ENCODE data around the gene NISCH.

NISCH gene

DNA sequence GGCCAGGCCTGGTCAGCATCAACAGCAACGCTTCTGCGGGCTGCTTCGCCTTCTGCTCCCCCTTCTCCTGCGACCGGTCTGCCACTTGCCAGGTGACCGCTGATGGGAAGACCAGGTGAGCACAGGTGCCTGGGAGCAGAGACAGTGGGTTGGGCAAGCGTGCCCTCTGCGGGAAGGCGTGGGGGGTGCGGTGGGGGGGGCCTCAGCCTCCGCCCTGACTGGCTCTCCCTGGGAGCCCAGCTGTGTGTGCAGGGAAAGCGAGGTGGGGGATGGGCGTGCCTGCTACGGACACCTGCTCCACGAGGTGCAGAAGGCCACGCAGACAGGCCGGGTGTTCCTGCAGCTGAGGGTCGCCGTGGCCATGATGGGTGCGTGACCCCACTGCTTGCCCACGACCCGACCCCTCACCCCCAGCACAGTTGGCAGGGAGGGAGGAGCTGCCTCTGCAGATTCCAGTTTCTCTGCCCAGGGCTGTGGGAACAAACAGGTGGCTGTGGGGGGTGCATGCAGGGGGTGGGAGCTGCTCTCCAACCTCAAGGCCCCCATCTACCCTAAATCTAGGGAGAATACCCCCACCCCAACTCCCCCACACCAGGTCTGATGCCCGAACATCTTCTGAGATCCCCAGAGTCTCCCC lies 48.5 kb downstream of the NISCH start:
- no peak for TF ChIP-seq CTCF (IDR thresholded peaks at IDR 0.05)

DNA sequence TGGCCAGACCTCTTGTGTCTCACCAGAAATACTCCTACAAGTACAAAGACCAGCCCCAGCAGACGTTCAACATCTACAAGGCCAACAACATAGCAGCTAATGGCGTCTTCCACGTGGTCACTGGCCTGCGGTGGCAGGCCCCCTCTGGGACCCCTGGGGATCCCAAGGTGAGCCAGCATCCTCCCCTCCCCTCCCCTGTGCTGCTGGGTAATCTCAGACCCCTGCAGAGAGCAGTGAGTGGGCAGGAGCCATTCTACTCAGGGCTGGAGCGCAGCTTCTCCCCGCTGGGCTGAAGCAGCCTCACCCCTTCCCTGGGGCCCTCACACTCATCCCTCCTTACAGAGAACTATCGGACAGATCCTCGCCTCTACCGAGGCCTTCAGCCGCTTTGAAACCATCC lies 49.6 kb downstream of the NISCH start:
- no peak for TF ChIP-seq CTCF (IDR thresholded peaks at IDR 0.05)

DNA sequence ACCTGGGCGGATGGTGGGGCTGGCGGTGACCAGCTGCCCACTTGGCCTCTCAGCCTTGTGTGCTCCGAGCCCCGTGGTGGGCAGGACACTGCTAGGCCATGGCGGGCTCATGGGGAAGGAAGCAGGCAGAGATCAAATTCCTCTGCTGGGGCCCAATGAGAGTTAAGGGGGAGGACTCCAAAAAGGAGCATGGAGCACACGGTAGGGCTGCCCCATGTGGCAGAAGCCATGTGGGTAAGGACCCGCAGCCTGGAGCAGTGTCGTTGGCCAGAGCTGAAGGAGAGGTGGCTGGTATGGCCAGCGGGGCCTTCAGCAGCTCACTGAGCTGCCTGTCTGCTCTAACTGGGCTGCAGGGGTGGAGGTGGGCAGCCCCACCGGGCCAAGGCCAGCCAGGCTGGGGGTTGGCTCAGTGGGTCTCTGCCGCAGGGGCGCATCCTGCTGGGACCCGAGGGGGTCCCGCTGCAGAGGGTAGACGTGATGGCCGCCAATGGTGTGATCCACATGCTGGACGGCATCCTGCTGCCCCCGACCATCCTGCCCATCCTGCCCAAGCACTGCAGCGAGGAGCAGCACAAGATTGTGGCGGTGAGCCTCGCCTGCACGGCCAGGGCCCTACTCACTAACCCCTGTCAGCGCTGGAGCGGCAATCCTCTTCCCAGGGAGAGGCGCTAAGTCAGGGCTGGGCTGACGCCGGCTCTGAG lies 51.0 kb downstream of the NISCH start:
- no peak for TF ChIP-seq CTCF (IDR thresholded peaks at IDR 0.05)

GRCh38 chr3:52507359-52507758 lies 52.0 kb downstream of the NISCH start:
- no peak for TF ChIP-seq CTCF (IDR thresholded peaks at IDR 0.05)

DNA sequence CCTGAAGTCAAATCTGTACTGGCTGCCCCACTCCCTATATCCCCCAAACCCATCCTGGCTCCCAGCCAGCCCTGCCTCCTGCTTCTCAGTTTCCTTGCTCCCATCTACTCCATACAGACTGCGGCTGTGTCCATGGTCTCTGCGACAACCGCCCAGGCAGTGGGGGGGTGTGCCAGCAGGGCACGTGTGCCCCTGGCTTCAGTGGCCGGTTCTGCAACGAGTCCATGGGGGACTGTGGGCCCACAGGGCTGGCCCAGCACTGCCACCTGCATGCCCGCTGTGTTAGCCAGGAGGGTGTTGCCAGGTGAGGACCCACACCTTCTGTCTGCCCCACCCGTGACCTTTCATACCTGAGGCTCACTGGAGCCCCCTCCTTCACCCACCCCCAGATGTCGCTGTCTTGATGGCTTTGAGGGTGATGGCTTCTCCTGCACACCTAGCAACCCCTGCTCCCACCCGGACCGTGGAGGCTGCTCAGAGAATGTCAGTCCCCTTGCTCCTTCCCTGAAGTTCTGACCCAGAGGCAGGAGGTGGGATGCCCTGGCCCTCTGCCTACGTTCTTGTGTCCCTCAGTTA lies 54.4 kb downstream of the NISCH start:
- TF ChIP-seq CTCF (IDR thresholded peaks at IDR 0.05) = no peak

DNA sequence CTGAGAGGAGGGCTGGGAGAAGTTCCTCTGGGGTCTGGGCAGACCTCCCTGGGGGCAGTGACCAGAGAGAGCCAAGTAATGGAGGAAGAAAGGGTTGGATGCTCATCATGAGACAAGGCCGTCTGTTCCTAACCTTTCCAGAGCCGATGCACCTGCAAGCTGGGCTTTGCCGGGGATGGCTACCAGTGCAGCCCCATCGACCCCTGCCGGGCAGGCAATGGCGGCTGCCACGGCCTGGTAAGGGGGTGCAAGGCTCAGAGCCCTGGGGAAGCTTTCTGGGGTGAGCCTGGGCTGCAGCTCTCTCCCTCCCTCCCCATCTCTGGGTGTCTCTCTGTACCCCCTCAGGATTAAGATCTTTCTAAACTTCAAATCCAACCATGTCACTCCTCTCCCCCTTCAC lies 56.1 kb downstream of the NISCH start:
- no peak for TF ChIP-seq CTCF (IDR thresholded peaks at IDR 0.05)

- TF ChIP-seq CTCF (IDR thresholded peaks at IDR 0.05) = no peak
These were observed 56.7 kb downstream of the NISCH start for GRCh38 chr3:52512105-52512504.
